ENCODE measurements around the gene CARHSP1. TPM values are rescaled to one million over a fixed set of nuclear protein-coding genes. Genes with fewer than 3 reads are reported as not detected.
"Not testable (repeated sequence)": the region's sequence is repeated elsewhere in the genome, so short reads cannot be mapped to it uniquely, and the experiment has no call there.

CARHSP1 gene
- total RNA-seq, 1 experiment from 2014 or later: 104 TPM

DNA sequence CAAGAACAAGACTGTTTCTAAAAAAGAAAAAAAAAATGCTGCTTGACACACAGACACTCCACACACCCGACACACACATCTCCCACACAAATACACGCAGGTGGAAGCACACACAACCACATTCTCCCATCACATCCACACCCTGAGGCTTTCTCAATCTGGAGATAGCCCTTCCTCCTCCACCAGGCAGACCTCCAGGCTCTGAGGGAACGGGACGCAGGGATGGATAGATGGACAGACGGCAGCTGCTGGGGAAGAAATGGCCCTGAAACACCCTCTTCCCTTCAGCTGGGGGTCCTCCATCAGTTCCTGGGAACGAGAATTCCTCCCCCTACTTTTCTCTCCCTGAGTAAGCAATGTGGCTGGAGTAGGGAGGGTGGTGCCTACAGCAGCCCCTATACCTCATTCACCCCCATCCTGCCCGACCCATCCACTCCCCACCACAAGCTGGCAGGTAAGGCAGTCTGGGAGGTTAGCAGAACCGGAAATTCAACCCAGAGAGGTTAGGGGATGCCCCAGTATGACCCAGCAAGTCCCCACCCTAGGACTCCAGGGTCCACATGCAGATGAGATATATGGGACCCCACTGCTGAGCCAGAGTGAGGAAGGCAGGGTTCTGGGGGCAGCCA lies 9.2 kb upstream of the CARHSP1 start:
- H3K36me3 Mint-ChIP-seq (ENCODE audit: insufficient read depth, unreplicated experiment): peaks cover 10% of the 10 kb centered on the region
- TF ChIP-seq, protein P1, sequence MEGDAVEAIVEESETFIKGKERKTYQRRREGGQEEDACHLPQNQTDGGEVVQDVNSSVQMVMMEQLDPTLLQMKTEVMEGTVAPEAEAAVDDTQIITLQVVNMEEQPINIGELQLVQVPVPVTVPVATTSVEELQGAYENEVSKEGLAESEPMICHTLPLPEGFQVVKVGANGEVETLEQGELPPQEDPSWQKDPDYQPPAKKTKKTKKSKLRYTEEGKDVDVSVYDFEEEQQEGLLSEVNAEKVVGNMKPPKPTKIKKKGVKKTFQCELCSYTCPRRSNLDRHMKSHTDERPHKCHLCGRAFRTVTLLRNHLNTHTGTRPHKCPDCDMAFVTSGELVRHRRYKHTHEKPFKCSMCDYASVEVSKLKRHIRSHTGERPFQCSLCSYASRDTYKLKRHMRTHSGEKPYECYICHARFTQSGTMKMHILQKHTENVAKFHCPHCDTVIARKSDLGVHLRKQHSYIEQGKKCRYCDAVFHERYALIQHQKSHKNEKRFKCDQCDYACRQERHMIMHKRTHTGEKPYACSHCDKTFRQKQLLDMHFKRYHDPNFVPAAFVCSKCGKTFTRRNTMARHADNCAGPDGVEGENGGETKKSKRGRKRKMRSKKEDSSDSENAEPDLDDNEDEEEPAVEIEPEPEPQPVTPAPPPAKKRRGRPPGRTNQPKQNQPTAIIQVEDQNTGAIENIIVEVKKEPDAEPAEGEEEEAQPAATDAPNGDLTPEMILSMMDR (IDR thresholded peaks at IDR 0.05; ENCODE audit: unreplicated experiment): no peak
- peaks cover 16% of the 10 kb centered on the region for H3K4me1 Mint-ChIP-seq (ENCODE audit: low read depth, unreplicated experiment)
- no peak overlapping the region for H3K4me3 Mint-ChIP-seq (ENCODE audit: low read depth, unreplicated experiment)
- CTCF ChIA-PET: interaction anchor here (0.9 to 1.4 kb wide), 3 partner anchors 9 to 13 kb away, joined by 3 to 8 read pairs (median 3); partner anchors contain the start of gene CARHSP1
- no peaks in the 10 kb centered on the region for H3K27me3 Mint-ChIP-seq (ENCODE audit: unreplicated experiment)
- BruUV-seq (replicated peaks): no TSS peak
- intact Hi-C loops (cut with micrococcal nuclease; ENCODE audit: unreplicated experiment): no loop called here
- H3K27ac Mint-ChIP-seq (ENCODE audit: unreplicated experiment): peak overlapping the region; percentile 1
- peak; percentile 47 for DNase-seq
- no peaks in the 10 kb centered on the region for H3K9me3 Mint-ChIP-seq (ENCODE audit: low read depth, unreplicated experiment)

DNA sequence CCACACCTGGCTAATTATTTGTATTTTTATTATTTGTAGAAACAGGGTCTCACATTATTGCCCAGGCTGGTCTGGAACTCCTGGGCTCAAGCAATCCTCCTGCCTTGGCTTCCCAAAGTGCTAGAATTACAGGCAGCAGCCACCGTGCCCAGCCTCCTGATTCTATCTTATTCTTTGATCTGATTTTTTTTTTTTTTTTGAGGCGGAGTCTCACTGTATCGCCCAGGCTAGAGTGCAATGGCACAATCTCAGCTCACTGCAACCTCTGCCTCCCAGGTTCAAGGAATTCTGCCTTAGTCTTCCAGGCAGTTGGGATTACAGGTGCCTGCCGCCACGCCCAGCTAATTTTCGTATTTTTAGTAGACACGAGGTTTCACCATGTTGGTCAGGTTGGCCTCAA lies 6.5 kb upstream of the CARHSP1 start:
- H3K9me3 Mint-ChIP-seq (ENCODE audit: low read depth, unreplicated experiment); H3K4me3 Mint-ChIP-seq (ENCODE audit: low read depth, unreplicated experiment); H3K36me3 Mint-ChIP-seq (ENCODE audit: insufficient read depth, unreplicated experiment); intact Hi-C loops (cut with micrococcal nuclease; ENCODE audit: unreplicated experiment); H3K27me3 Mint-ChIP-seq (ENCODE audit: unreplicated experiment); H3K27ac Mint-ChIP-seq (ENCODE audit: unreplicated experiment); DNase-seq; BruUV-seq (replicated peaks): not testable (repeated sequence)
- CTCF ChIA-PET: interaction anchor here (0.6 kb wide), 1 partner anchor 167 kb away, joined by 3 read pairs; no protein-coding TSS in a partner anchor
- peaks cover 25% of the 10 kb centered on the region for H3K4me1 Mint-ChIP-seq (ENCODE audit: low read depth, unreplicated experiment)

DNA sequence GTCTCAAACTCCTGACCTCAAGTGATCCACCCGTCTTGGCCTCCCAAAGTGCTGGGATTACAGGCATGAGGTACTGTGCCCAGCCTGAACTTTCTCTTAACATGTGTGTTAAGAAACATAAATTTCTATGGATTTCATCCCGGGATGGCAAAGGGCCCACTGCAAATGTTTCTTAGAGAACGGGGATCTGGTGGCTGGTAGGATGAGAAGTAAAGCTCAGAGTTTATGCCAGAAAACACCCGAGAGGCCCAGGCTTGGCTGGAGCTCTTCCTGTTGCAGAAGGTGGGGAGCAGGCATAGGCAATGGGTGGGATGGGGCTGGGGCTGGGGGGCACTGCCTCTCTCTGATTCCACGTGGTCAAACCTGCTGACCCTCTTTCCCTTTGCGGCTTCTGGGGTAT lies 5.6 kb upstream of the CARHSP1 start:
- Mint-ChIP-seq H3K4me1 (ENCODE audit: low read depth, unreplicated experiment) (peaks cover 29% of the 10 kb centered on the region), H3K9me3 (ENCODE audit: low read depth, unreplicated experiment) (no peaks in the 10 kb centered on the region), H3K4me3 (ENCODE audit: low read depth, unreplicated experiment) (no peak overlapping the region), H3K36me3 (ENCODE audit: insufficient read depth, unreplicated experiment) (peaks cover 12% of the 10 kb centered on the region), H3K27ac (ENCODE audit: unreplicated experiment) (no peak overlapping the region), H3K27me3 (ENCODE audit: unreplicated experiment) (no peaks in the 10 kb centered on the region)
- intact Hi-C loops (cut with micrococcal nuclease; ENCODE audit: unreplicated experiment): no loop called here
- CTCF ChIA-PET: interaction anchor here (0.6 kb wide), 1 partner anchor 265 kb away, joined by 3 read pairs; no protein-coding TSS in a partner anchor
- TF ChIP-seq, protein P1 (IDR thresholded peaks at IDR 0.05; ENCODE audit: unreplicated experiment): no peak
- BruUV-seq (replicated peaks): no TSS peak
- no peak for DNase-seq

DNA sequence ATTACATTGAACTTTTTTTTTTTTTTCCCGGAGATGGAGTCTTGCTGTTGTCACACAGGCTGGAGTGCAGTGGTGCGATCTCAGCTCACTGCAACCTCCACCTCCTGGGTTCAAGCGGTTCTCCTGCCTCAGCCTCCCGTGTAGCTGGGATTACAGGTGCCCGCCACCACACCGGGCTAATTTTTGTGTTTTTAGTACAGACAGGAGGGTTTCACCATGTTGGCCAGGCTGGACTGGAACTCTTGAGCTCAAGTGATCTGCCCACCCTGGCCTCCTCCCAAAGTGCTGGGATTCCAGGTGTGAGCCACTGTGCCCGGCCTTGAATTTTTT lies 5.0 kb upstream of the CARHSP1 start:
- BruUV-seq (replicated peaks); H3K9me3 Mint-ChIP-seq (ENCODE audit: low read depth, unreplicated experiment); H3K27me3 Mint-ChIP-seq (ENCODE audit: unreplicated experiment); intact Hi-C loops (cut with micrococcal nuclease; ENCODE audit: unreplicated experiment); H3K4me3 Mint-ChIP-seq (ENCODE audit: low read depth, unreplicated experiment); H3K27ac Mint-ChIP-seq (ENCODE audit: unreplicated experiment); DNase-seq: not testable (repeated sequence)
- Mint-ChIP-seq H3K4me1 (ENCODE audit: low read depth, unreplicated experiment) (peaks cover 33% of the 10 kb centered on the region), H3K36me3 (ENCODE audit: insufficient read depth, unreplicated experiment) (peaks cover 15% of the 10 kb centered on the region)
- CTCF ChIA-PET: interaction anchor here (0.7 kb wide), 1 partner anchor 82 kb away, joined by 4 read pairs; no protein-coding TSS in a partner anchor

DNA sequence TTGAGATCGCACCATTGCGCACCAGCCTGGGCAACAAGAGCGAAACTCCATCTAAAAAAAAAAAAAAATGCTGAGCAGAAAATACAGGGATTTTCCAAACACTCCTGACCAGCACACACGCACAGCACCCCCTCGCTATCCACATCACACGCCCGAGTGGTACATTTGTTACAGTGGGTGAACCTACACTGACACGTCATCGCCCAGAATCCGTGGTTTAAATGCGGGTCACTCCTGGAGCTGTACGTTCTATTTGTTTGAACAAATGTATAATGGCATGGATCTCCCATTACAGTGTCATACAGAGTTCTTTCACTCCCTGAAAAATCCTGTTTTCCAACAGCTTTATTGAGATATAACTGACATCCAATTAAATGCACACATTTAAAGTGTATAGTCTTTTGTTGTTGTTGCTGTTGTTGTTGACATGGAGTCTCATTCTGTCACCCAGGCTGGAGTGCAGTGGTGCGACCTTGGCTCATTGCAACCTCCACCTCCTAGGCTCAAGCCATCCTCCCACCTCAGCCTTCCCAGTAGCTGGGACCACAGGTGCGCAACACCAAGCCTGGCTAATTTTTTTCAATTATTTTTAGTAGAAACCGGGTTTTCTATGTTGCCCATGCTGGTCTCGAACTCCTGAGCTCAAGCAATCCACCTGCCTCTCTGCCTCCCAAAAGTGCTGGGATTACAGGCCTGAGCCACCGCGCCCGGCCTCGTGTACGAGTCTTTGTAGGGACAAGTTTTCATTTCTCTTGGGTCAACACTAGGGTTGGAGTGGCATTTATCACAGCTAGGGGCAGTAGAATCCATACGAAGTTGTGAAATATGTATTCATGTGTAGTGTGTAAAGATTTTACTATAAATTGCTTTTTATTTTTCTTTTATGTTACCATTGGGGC lies 4.4 kb upstream of the CARHSP1 start:
- peaks cover 16% of the 10 kb centered on the region for H3K36me3 Mint-ChIP-seq (ENCODE audit: insufficient read depth, unreplicated experiment)
- no peaks in the 10 kb centered on the region for H3K27me3 Mint-ChIP-seq (ENCODE audit: unreplicated experiment)
- no peak overlapping the region for H3K4me3 Mint-ChIP-seq (ENCODE audit: low read depth, unreplicated experiment)
- peaks cover 28% of the 10 kb centered on the region for H3K4me1 Mint-ChIP-seq (ENCODE audit: low read depth, unreplicated experiment)
- CTCF ChIA-PET: interaction anchor here (0.5 to 1.1 kb wide), 3 partner anchors 82 to 266 kb away, joined by 4 to 6 read pairs (median 4); no protein-coding TSS in a partner anchor
- DNase-seq: no peak
- no TSS peak for BruUV-seq (replicated peaks)
- H3K27ac Mint-ChIP-seq (ENCODE audit: unreplicated experiment): no peak overlapping the region
- no peaks in the 10 kb centered on the region for H3K9me3 Mint-ChIP-seq (ENCODE audit: low read depth, unreplicated experiment)
- intact Hi-C loops (cut with micrococcal nuclease; ENCODE audit: unreplicated experiment): no loop called here
- TF ChIP-seq, protein P1 (IDR thresholded peaks at IDR 0.05; ENCODE audit: unreplicated experiment): no peak
